Tibial nerve (tissue), 4 donors: ENCODE results near the gene BID.

Source experiments
- EP300 ChIP-seq, 2 donors: sonication (generic); formaldehyde crosslinking; IDR thresholded peaks; one replicate each; pipeline ENCODE4 v1.6.1; 2017; ENCODE audit warnings: antibody characterized with exemption in 2 of 2, mild to moderate bottlenecking in 1 of 2
- POLR2A ChIP-seq, 2 donors: fragments of 450-650 bp; IDR thresholded peaks; one replicate each; pipeline ENCODE4 v1.6.1; 2017; ENCODE audit warnings: antibody characterized with exemption in 2 of 2, mild to moderate bottlenecking in 2 of 2, moderate library complexity in 2 of 2
- TF ChIP-seq, protein P1 (sequence below), 5 experiments: fragments of 200-600 bp in 3 of 5; fragments of 450-650 bp in 2 of 5; sonication (generic) in 3 of 5; IDR thresholded peaks; one replicate each; pipeline ENCODE4 v1.5.1; 2016 to 2019; ENCODE audit warnings: antibody characterized with exemption in 5 of 5, mild to moderate bottlenecking in 3 of 5, moderate library complexity in 2 of 5

DNA sequence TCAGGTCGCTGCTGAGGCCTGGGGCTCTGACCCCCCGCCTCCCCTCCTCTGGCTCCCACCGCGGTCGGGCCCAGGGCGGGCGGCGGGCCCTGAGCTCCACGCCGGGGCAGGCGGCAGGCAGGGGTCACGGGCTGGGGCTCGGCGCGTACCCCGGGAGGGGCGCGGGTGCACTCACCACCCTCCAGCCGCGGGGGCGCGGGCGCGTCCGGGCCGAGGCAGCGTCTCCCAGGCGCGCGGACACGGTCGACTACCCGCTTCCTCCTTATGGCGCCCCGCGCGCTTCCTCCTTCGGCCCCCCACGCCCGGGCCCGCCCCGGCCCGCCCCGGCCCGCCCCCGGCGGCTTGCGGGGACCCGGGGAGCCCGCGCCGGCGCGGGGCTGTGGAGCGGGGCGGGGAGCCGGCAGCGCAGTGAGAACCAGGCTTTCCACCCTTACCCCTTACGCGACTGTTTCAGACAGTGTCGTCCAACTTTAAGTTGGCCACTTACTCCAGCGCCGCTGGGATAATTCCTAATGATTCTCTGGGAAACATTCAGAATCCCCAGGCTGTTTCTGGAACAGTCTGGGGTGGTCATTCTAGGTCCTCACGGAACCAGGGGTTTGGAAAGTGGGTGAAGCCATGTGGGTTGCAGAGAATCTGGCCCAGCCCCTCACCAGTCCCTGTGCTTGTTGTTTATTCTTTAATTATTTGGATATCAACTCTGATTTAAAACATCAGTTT is at the start of gene BID:
- TF ChIP-seq, protein P1, sequence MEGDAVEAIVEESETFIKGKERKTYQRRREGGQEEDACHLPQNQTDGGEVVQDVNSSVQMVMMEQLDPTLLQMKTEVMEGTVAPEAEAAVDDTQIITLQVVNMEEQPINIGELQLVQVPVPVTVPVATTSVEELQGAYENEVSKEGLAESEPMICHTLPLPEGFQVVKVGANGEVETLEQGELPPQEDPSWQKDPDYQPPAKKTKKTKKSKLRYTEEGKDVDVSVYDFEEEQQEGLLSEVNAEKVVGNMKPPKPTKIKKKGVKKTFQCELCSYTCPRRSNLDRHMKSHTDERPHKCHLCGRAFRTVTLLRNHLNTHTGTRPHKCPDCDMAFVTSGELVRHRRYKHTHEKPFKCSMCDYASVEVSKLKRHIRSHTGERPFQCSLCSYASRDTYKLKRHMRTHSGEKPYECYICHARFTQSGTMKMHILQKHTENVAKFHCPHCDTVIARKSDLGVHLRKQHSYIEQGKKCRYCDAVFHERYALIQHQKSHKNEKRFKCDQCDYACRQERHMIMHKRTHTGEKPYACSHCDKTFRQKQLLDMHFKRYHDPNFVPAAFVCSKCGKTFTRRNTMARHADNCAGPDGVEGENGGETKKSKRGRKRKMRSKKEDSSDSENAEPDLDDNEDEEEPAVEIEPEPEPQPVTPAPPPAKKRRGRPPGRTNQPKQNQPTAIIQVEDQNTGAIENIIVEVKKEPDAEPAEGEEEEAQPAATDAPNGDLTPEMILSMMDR (IDR thresholded peaks at IDR 0.05), result no peak
- TF ChIP-seq POLR2A (IDR thresholded peaks at IDR 0.05), result no peak
- TF ChIP-seq EP300 (IDR thresholded peaks at IDR 0.05), result no peak
